ENCODE results near the gene CARHSP1. TPM values are rescaled to one million over a fixed set of nuclear protein-coding genes. Genes with fewer than 3 reads are reported as not detected.

The CARHSP1 gene
- polyA plus RNA-seq, 1 donor (not counting 4 experiments of a cell fraction or from before 2014, with no cell fraction given): 61.9 TPM

GRCh38 chr16:8916541-8917225, 47.9 kb upstream of the CARHSP1 start:
- Histone ChIP-seq H3K9ac (ENCODE audit: control insufficient read depth, extremely low read depth, insufficient read depth, low read length) (no peak overlapping the region), H3K9me1 (ENCODE audit: control insufficient read depth, extremely low read depth, insufficient read depth, low read length) (no peaks in the 10 kb centered on the region), H3K27me3 (ENCODE audit: control insufficient read depth, extremely low read depth, insufficient read depth, low read length) (no peaks in the 10 kb centered on the region), H3K36me3 (ENCODE audit: control insufficient read depth in 2 of 2, extremely low read depth in 1 of 2, insufficient read depth in 2 of 2, low read length in 2 of 2) (peaks cover 25 to 43% of the 10 kb centered on the region in 2 experiments), H4K20me1 (ENCODE audit: control insufficient read depth, extremely low read depth, insufficient read depth, low read length) (peaks cover 4% of the 10 kb centered on the region), H3K9me3 (ENCODE audit: control insufficient read depth, low read depth, low read length) (no peaks in the 10 kb centered on the region), H3K27ac (ENCODE audit: control insufficient read depth, insufficient read depth, low read length) (no peak overlapping the region), H3K4me2 (ENCODE audit: control insufficient read depth, extremely low read depth, insufficient read depth, low read depth, low read length) (no peak overlapping the region), H3K4me1 (ENCODE audit: control insufficient read depth, extremely low read depth, insufficient read depth, low read length) (no peaks in the 10 kb centered on the region), H2AFZ (ENCODE audit: control insufficient read depth, low read length) (no peak overlapping the region), H3K79me2 (ENCODE audit: control insufficient read depth, insufficient read depth, low read length) (peaks cover 25% of the 10 kb centered on the region), H3K4me3 (ENCODE audit: control insufficient read depth in 2 of 3, extremely low read depth in 1 of 3, insufficient read depth in 2 of 3, low read depth in 1 of 3, low read length in 3 of 3) (no peak overlapping the region)
- TF ChIP-seq EZH2 (IDR thresholded peaks at IDR 0.05; ENCODE audit: low read length): no peak
- no peak for TF ChIP-seq CTCF (optimal IDR thresholded peaks at IDR 0.05 in 1 of 3, IDR thresholded peaks at IDR 0.05 in 1 of 3, conservative IDR thresholded peaks at IDR 0.05 in 1 of 3; ENCODE audit: extremely low read depth in 1 of 3, insufficient read depth in 2 of 3, low read length in 3 of 3)
- FAIRE-seq (no peak), DNase-seq (ENCODE audit: low read depth, low spot score) (no peak)
- dilution Hi-C loops (cut with MboI; ENCODE audit: extremely low pct_ligation_motif_present, low sequenced_read_pairs): no loop called here

GRCh38 chr16:8915722-8916301, 47.0 kb upstream of the CARHSP1 start:
- Histone ChIP-seq H3K4me2 (ENCODE audit: control insufficient read depth, extremely low read depth, insufficient read depth, low read depth, low read length) (no peak overlapping the region), H3K9ac (ENCODE audit: control insufficient read depth, extremely low read depth, insufficient read depth, low read length) (no peak overlapping the region), H3K36me3 (ENCODE audit: control insufficient read depth in 2 of 2, extremely low read depth in 1 of 2, insufficient read depth in 2 of 2, low read length in 2 of 2) (peaks cover 25 to 51% of the 10 kb centered on the region in 2 experiments), H3K9me3 (ENCODE audit: control insufficient read depth, low read depth, low read length) (no peaks in the 10 kb centered on the region), H4K20me1 (ENCODE audit: control insufficient read depth, extremely low read depth, insufficient read depth, low read length) (peaks cover 4% of the 10 kb centered on the region), H3K4me1 (ENCODE audit: control insufficient read depth, extremely low read depth, insufficient read depth, low read length) (no peaks in the 10 kb centered on the region), H3K4me3 (ENCODE audit: control insufficient read depth in 2 of 3, extremely low read depth in 1 of 3, insufficient read depth in 2 of 3, low read depth in 1 of 3, low read length in 3 of 3) (no peak overlapping the region), H3K9me1 (ENCODE audit: control insufficient read depth, extremely low read depth, insufficient read depth, low read length) (no peaks in the 10 kb centered on the region), H2AFZ (ENCODE audit: control insufficient read depth, low read length) (no peak overlapping the region), H3K27me3 (ENCODE audit: control insufficient read depth, extremely low read depth, insufficient read depth, low read length) (no peaks in the 10 kb centered on the region), H3K27ac (ENCODE audit: control insufficient read depth, insufficient read depth, low read length) (no peak overlapping the region), H3K79me2 (ENCODE audit: control insufficient read depth, insufficient read depth, low read length) (peaks cover 32% of the 10 kb centered on the region)
- FAIRE-seq: no peak
- no peak for TF ChIP-seq EZH2 (IDR thresholded peaks at IDR 0.05; ENCODE audit: low read length)
- no peak for TF ChIP-seq CTCF (optimal IDR thresholded peaks at IDR 0.05 in 1 of 3, IDR thresholded peaks at IDR 0.05 in 1 of 3, conservative IDR thresholded peaks at IDR 0.05 in 1 of 3; ENCODE audit: extremely low read depth in 1 of 3, insufficient read depth in 2 of 3, low read length in 3 of 3)
- dilution Hi-C loops (cut with MboI; ENCODE audit: extremely low pct_ligation_motif_present, low sequenced_read_pairs): no loop called here
- DNase-seq (ENCODE audit: low read depth, low spot score): no peak
